OCI-LY3 (cell line): ENCODE data around the gene TLCD3B.
"Not testable (repeated sequence)": the region's sequence is repeated elsewhere in the genome, so short reads cannot be mapped to it uniquely, and the experiment has no call there.

Experiments
- H2AFZ ChIP-seq: fragments of 200-600, 300-600 bp; shearing (Covaris generic); 2 replicates; pipeline ENCODE4 v1.6.0; 2014; ENCODE audit warnings: antibody characterized with exemption, low read depth, low read length
- H3K27ac ChIP-seq: fragments of 200-600, 300-600 bp; sonication (generic); 2 replicates; pipeline ENCODE4 v1.5.1; 2014; ENCODE audit warnings: mild to moderate bottlenecking, low read length, moderate library complexity, mixed read lengths
- H3K27me3 ChIP-seq: fragments of 200-600, 300-600 bp; sonication (generic); 2 replicates; pipeline ENCODE4 v1.6.1; 2014; ENCODE audit warnings: low read depth, low read length, mixed read lengths
- H3K36me3 ChIP-seq: fragments of 200-600, 300-600 bp; sonication (generic); replicated peaks from 2 replicates; pipeline ENCODE3; 2014; ENCODE audit warnings: low read depth, low read length, mixed read lengths
- H3K4me1 ChIP-seq: fragments of 300-600, 200-600 bp; sonication (generic); 2 replicates; pipeline ENCODE4 v1.6.1; 2014; ENCODE audit warnings: low read length, mixed read lengths
- H3K4me2 ChIP-seq: fragments of 200-600, 300-600 bp; sonication (generic); 2 replicates; pipeline ENCODE4 v1.6.1; 2014; ENCODE audit warnings: low read length, mixed read lengths
- H3K4me3 ChIP-seq: fragments of 300-600, 200-600 bp; sonication (generic); 2 replicates; pipeline ENCODE4 v1.5.1; 2014; ENCODE audit warnings: antibody characterized with exemption, mild to moderate bottlenecking, low read length, moderate library complexity
- H3K79me2 ChIP-seq: fragments of 300-600, 200-600 bp; shearing (Covaris generic); 2 replicates; pipeline ENCODE4 v1.6.1; 2014; ENCODE audit warnings: mild to moderate bottlenecking, low read length, mixed read lengths
- H3K9ac ChIP-seq: fragments of 300-600, 200-600 bp; shearing (Covaris generic); 2 replicates; pipeline ENCODE4 v1.6.0; 2014; ENCODE audit warnings: mild to moderate bottlenecking, low read length, moderate library complexity
- H3K9me3 ChIP-seq: fragments of 200-600, 300-600 bp; shearing (Covaris generic); 2 replicates; pipeline ENCODE4 v1.6.1; 2014; ENCODE audit warnings: low read length, mixed read lengths; ENCODE audit not compliant: insufficient read depth
- H4K20me1 ChIP-seq: fragments of 200-600, 300-600 bp; sonication (generic); 2 replicates; pipeline ENCODE4 v1.6.1; 2016; ENCODE audit warnings: low read length, mixed read lengths; ENCODE audit not compliant: insufficient read depth
- EZH2phosphoT487 ChIP-seq: fragments of 200-600 bp; shearing (Covaris generic); IDR thresholded peaks from 2 replicates; pipeline ENCODE4 v1.6.1; 2018; ENCODE audit warnings: antibody characterized with exemption, mixed run types, low read depth
- TF ChIP-seq, protein P1 (sequence below): fragments of 200-600, 300-600 bp; sonication (generic); IDR thresholded peaks from 2 replicates; pipeline ENCODE4 v1.5.1; 2014; ENCODE audit warnings: antibody characterized with exemption, low read length, low read depth

Gene TLCD3B

DNA sequence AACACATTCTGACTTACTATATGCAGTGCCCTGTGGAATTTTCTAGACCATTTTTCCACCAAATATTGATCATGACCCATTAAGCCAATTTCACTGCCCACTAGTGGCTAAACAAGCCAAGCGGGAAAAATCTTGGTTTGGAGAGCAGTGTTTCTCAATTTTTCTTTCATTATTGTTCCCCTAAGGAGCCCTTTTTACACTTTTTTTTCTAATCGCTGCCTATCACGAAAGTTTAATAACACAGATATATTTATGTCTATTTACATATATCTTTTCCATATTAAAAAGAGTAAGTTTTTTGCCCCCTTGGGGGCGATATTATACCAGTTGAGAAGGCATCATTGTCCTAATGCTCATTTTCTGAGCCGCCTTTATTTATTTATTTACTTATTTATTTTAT lies 10.8 kb upstream of the TLCD3B start:
- H3K4me1 ChIP-seq, result no peaks in the 10 kb centered on the region
- TF ChIP-seq EZH2phosphoT487, result no peak
- TF ChIP-seq, protein P1, sequence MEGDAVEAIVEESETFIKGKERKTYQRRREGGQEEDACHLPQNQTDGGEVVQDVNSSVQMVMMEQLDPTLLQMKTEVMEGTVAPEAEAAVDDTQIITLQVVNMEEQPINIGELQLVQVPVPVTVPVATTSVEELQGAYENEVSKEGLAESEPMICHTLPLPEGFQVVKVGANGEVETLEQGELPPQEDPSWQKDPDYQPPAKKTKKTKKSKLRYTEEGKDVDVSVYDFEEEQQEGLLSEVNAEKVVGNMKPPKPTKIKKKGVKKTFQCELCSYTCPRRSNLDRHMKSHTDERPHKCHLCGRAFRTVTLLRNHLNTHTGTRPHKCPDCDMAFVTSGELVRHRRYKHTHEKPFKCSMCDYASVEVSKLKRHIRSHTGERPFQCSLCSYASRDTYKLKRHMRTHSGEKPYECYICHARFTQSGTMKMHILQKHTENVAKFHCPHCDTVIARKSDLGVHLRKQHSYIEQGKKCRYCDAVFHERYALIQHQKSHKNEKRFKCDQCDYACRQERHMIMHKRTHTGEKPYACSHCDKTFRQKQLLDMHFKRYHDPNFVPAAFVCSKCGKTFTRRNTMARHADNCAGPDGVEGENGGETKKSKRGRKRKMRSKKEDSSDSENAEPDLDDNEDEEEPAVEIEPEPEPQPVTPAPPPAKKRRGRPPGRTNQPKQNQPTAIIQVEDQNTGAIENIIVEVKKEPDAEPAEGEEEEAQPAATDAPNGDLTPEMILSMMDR, result peak; percentile 47
- no peak overlapping the region for H3K4me2 ChIP-seq
- no peak overlapping the region for H3K4me3 ChIP-seq
- H3K27ac ChIP-seq, result no peak overlapping the region
- no peak overlapping the region for H2AFZ ChIP-seq
- H3K9ac ChIP-seq, result no peak overlapping the region
- peaks cover 5% of the 10 kb centered on the region for H3K27me3 ChIP-seq
- no peaks in the 10 kb centered on the region for H3K36me3 ChIP-seq
- no peaks in the 10 kb centered on the region for H3K79me2 ChIP-seq
- H4K20me1 ChIP-seq, result no peaks in the 10 kb centered on the region
- H3K9me3 ChIP-seq, result no peaks in the 10 kb centered on the region

DNA sequence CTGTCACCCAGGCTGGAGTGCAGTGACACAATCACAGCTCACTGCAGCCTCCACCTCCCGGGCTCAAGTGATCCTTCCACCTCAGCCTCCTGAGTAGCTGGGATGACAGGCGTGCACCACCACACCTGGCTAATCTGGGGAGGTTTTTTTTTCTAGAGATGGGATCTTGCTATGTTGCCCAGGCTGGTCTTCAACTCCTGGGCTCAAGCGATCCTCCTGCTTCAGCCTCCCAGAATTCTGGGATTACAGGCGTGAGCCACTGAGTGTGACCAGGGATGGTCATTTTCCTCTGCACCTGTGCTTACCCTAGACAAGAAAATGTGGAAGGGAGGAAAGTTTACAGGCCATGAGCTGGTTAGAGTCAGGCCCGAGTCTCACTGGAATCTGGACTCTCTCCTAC lies 9.6 kb upstream of the TLCD3B start:
- H3K9ac ChIP-seq, H2AFZ ChIP-seq, H3K36me3 ChIP-seq, H3K9me3 ChIP-seq, H3K27me3 ChIP-seq, H3K4me3 ChIP-seq, H3K4me2 ChIP-seq, H3K79me2 ChIP-seq, H3K27ac ChIP-seq, H4K20me1 ChIP-seq, H3K4me1 ChIP-seq: not testable (repeated sequence)

- H3K27me3 ChIP-seq, result no peaks in the 10 kb centered on the region
- H3K4me1 ChIP-seq, result peaks cover 2% of the 10 kb centered on the region
- H3K4me2 ChIP-seq, result no peak overlapping the region
- H3K79me2 ChIP-seq, result no peaks in the 10 kb centered on the region
- H3K9me3 ChIP-seq, result no peaks in the 10 kb centered on the region
- H3K36me3 ChIP-seq, result no peaks in the 10 kb centered on the region
- no peak overlapping the region for H3K27ac ChIP-seq
- H3K9ac ChIP-seq, result no peak overlapping the region
- H4K20me1 ChIP-seq, result no peaks in the 10 kb centered on the region
- H3K4me3 ChIP-seq, result no peak overlapping the region
- TF ChIP-seq, protein P1, result no peak
- no peak for TF ChIP-seq EZH2phosphoT487
- H2AFZ ChIP-seq, result no peak overlapping the region
Measured at GRCh38 chr16:30040221-30040620, 9.2 kb upstream of the TLCD3B start.

- Histone ChIP-seq H2AFZ (no peak overlapping the region), H3K27ac (no peak overlapping the region), H3K4me2 (no peak overlapping the region), H4K20me1 (no peaks in the 10 kb centered on the region), H3K4me1 (peaks cover 9% of the 10 kb centered on the region), H3K9ac (no peak overlapping the region), H3K9me3 (no peaks in the 10 kb centered on the region), H3K27me3 (peaks cover 5% of the 10 kb centered on the region; the same call in 1 of the 2 replicates), H3K4me3 (no peak overlapping the region), H3K36me3 (no peaks in the 10 kb centered on the region), H3K79me2 (no peaks in the 10 kb centered on the region)
- TF ChIP-seq, protein P1, result no peak
- TF ChIP-seq EZH2phosphoT487, result no peak
Measured at GRCh38 chr16:30033270-30033669, 2.2 kb upstream of the TLCD3B start.
